ENCODE data around the gene DHFR2.
"Not testable (repeated sequence)": the region's sequence is repeated elsewhere in the genome, so short reads cannot be mapped to it uniquely, and the experiment has no call there.

The DHFR2 gene

GRCh38 chr3:94062513-94063404 lies at the start of gene DHFR2, which contains the start of gene NSUN3:
TSS of gene DHFR2 (minus strand) at chr3:94062916. CDS start at chr3:94061511, 1,405 bp downstream.
TSS of gene NSUN3 (plus strand) at chr3:94063061. CDS start at chr3:94063127, 66 bp downstream.
- Mint-ChIP-seq H3K36me3 (peaks cover 21% of the 10 kb centered on the region), H3K27me3 (no peaks in the 10 kb centered on the region), H3K4me1 (peaks cover 31% of the 10 kb centered on the region), H3K9me3 (peaks cover 1% of the 10 kb centered on the region), H3K27ac (peak within 1 kb of the TSS; percentile 100), H3K4me3 (peak within 1 kb of the TSS; percentile 98)
- peak; percentile 81 for DNase-seq (ENCODE audit: low spot score in 2 of 2)
- peak; percentile 85 for ATAC-seq (ENCODE audit: low read depth)

- H3K4me3 Mint-ChIP-seq: no peak overlapping the region
- ATAC-seq (ENCODE audit: low read depth): no peak
- H3K36me3 Mint-ChIP-seq: peaks cover 21% of the 10 kb centered on the region
- no peaks in the 10 kb centered on the region for H3K9me3 Mint-ChIP-seq
- H3K4me1 Mint-ChIP-seq: no peaks in the 10 kb centered on the region
- H3K27ac Mint-ChIP-seq: no peak overlapping the region
- no peaks in the 10 kb centered on the region for H3K27me3 Mint-ChIP-seq
- DNase-seq (ENCODE audit: low spot score in 2 of 2): no peak
These were observed 48.1 kb upstream of the DHFR2 start for GRCh38 chr3:94110854-94111253.

- H3K27me3 Mint-ChIP-seq; DNase-seq (ENCODE audit: low spot score in 2 of 2); H3K9me3 Mint-ChIP-seq; H3K4me1 Mint-ChIP-seq; H3K27ac Mint-ChIP-seq; H3K4me3 Mint-ChIP-seq; ATAC-seq (ENCODE audit: low read depth): not testable (repeated sequence)
- peaks cover 25% of the 10 kb centered on the region for H3K36me3 Mint-ChIP-seq
These were observed 47.5 kb upstream of the DHFR2 start for GRCh38 chr3:94110232-94110631.

GRCh38 chr3:94106268-94106667 lies 43.6 kb upstream of the DHFR2 start:
- H3K4me1 Mint-ChIP-seq: no peaks in the 10 kb centered on the region
- no peak overlapping the region for H3K4me3 Mint-ChIP-seq
- DNase-seq (ENCODE audit: low spot score in 2 of 2) (no peak), ATAC-seq (ENCODE audit: low read depth) (no peak)
- H3K36me3 Mint-ChIP-seq: peaks cover 22% of the 10 kb centered on the region
- H3K27ac Mint-ChIP-seq: no peak overlapping the region
- no peaks in the 10 kb centered on the region for H3K9me3 Mint-ChIP-seq
- no peaks in the 10 kb centered on the region for H3K27me3 Mint-ChIP-seq

GRCh38 chr3:94101860-94102259 lies 39.1 kb upstream of the DHFR2 start:
- Mint-ChIP-seq H3K9me3 (no peaks in the 10 kb centered on the region), H3K27me3 (no peaks in the 10 kb centered on the region), H3K27ac (no peak overlapping the region), H3K4me3 (no peak overlapping the region), H3K36me3 (peaks cover 38% of the 10 kb centered on the region), H3K4me1 (no peaks in the 10 kb centered on the region)
- DNase-seq (ENCODE audit: low spot score in 2 of 2): no peak
- ATAC-seq (ENCODE audit: low read depth): no peak

GRCh38 chr3:94099311-94099710 lies 36.6 kb upstream of the DHFR2 start:
- ATAC-seq (ENCODE audit: low read depth) (no peak), DNase-seq (ENCODE audit: low spot score in 2 of 2) (no peak)
- no peaks in the 10 kb centered on the region for H3K27me3 Mint-ChIP-seq
- H3K27ac Mint-ChIP-seq: no peak overlapping the region
- H3K4me3 Mint-ChIP-seq: no peak overlapping the region
- H3K9me3 Mint-ChIP-seq: no peaks in the 10 kb centered on the region
- H3K4me1 Mint-ChIP-seq: no peaks in the 10 kb centered on the region
- H3K36me3 Mint-ChIP-seq: peaks cover 37% of the 10 kb centered on the region

- no peaks in the 10 kb centered on the region for H3K27me3 Mint-ChIP-seq
- H3K9me3 Mint-ChIP-seq: no peaks in the 10 kb centered on the region
- H3K36me3 Mint-ChIP-seq: peaks cover 37% of the 10 kb centered on the region
- H3K4me3 Mint-ChIP-seq: no peak overlapping the region
- H3K4me1 Mint-ChIP-seq: no peaks in the 10 kb centered on the region
- no peak for DNase-seq (ENCODE audit: low spot score in 2 of 2)
- ATAC-seq (ENCODE audit: low read depth): no peak
- H3K27ac Mint-ChIP-seq: no peak overlapping the region
These were observed 35.7 kb upstream of the DHFR2 start for GRCh38 chr3:94098452-94098851.

- Mint-ChIP-seq H3K4me3 (no peak overlapping the region), H3K27ac (no peak overlapping the region)
- no peak for ATAC-seq (ENCODE audit: low read depth)
These were observed 32.4 kb upstream of the DHFR2 start for GRCh38 chr3:94095111-94095510.

GRCh38 chr3:94093151-94093550 lies 30.4 kb upstream of the DHFR2 start:
- H3K36me3 Mint-ChIP-seq: peaks cover 36% of the 10 kb centered on the region
- DNase-seq (ENCODE audit: low spot score in 2 of 2) (no peak), ATAC-seq (ENCODE audit: low read depth) (no peak)
- H3K27me3 Mint-ChIP-seq: no peaks in the 10 kb centered on the region
- no peak overlapping the region for H3K4me3 Mint-ChIP-seq
- H3K4me1 Mint-ChIP-seq: peaks cover 3% of the 10 kb centered on the region
- no peaks in the 10 kb centered on the region for H3K9me3 Mint-ChIP-seq
- no peak overlapping the region for H3K27ac Mint-ChIP-seq

More at GRCh38 chr3:94095111-94095510, 32.4 kb upstream of the DHFR2 start:
- Mint-ChIP-seq H3K27me3 (no peaks in the 10 kb centered on the region), H3K9me3 (no peaks in the 10 kb centered on the region), H3K4me1 (peaks cover 3% of the 10 kb centered on the region), H3K36me3 (peaks cover 46% of the 10 kb centered on the region)
- no peak for DNase-seq (ENCODE audit: low spot score in 2 of 2)

GRCh38 chr3:94092086-94092485 lies 29.4 kb upstream of the DHFR2 start:
- H3K4me3 Mint-ChIP-seq: no peak overlapping the region
- DNase-seq (ENCODE audit: low spot score in 2 of 2) (no peak), ATAC-seq (ENCODE audit: low read depth) (no peak)
- peaks cover 35% of the 10 kb centered on the region for H3K36me3 Mint-ChIP-seq
- peaks cover 3% of the 10 kb centered on the region for H3K4me1 Mint-ChIP-seq
- H3K27me3 Mint-ChIP-seq: no peaks in the 10 kb centered on the region
- H3K27ac Mint-ChIP-seq: no peak overlapping the region
- no peaks in the 10 kb centered on the region for H3K9me3 Mint-ChIP-seq

- ATAC-seq (ENCODE audit: low read depth): no peak
- no peaks in the 10 kb centered on the region for H3K9me3 Mint-ChIP-seq
- peaks cover 3% of the 10 kb centered on the region for H3K4me1 Mint-ChIP-seq
- H3K27me3 Mint-ChIP-seq: no peaks in the 10 kb centered on the region
- H3K27ac Mint-ChIP-seq: no peak overlapping the region
- no peak for DNase-seq (ENCODE audit: low spot score in 2 of 2)
- H3K36me3 Mint-ChIP-seq: peaks cover 32% of the 10 kb centered on the region
- no peak overlapping the region for H3K4me3 Mint-ChIP-seq
These were observed 26.4 kb upstream of the DHFR2 start for GRCh38 chr3:94089126-94089525.

GRCh38 chr3:94083261-94083660 lies 20.5 kb upstream of the DHFR2 start:
- H3K4me1 Mint-ChIP-seq: peaks cover 16% of the 10 kb centered on the region
- H3K9me3 Mint-ChIP-seq: no peaks in the 10 kb centered on the region

GRCh38 chr3:94082391-94082937 lies 19.7 kb upstream of the DHFR2 start:
- Mint-ChIP-seq H3K27ac (no peak overlapping the region), H3K9me3 (no peaks in the 10 kb centered on the region), H3K27me3 (no peaks in the 10 kb centered on the region), H3K36me3 (peaks cover 21% of the 10 kb centered on the region), H3K4me1 (peaks cover 22% of the 10 kb centered on the region), H3K4me3 (no peak overlapping the region)
- no peak for DNase-seq (ENCODE audit: low spot score in 2 of 2)
- no peak for ATAC-seq (ENCODE audit: low read depth)

More at GRCh38 chr3:94083261-94083660, 20.5 kb upstream of the DHFR2 start:
- Mint-ChIP-seq H3K27me3 (no peaks in the 10 kb centered on the region), H3K27ac (no peak overlapping the region), H3K4me3 (no peak overlapping the region), H3K36me3 (peaks cover 25% of the 10 kb centered on the region)
- no peak for ATAC-seq (ENCODE audit: low read depth)
- DNase-seq (ENCODE audit: low spot score in 2 of 2): no peak

GRCh38 chr3:94081884-94082283 lies 19.2 kb upstream of the DHFR2 start:
- Mint-ChIP-seq H3K9me3 (no peaks in the 10 kb centered on the region), H3K4me1 (peaks cover 22% of the 10 kb centered on the region), H3K27me3 (no peaks in the 10 kb centered on the region), H3K27ac (no peak overlapping the region), H3K4me3 (no peak overlapping the region), H3K36me3 (peaks cover 23% of the 10 kb centered on the region)
- no peak for ATAC-seq (ENCODE audit: low read depth)
- no peak for DNase-seq (ENCODE audit: low spot score in 2 of 2)

Measured in memory B cell (primary cell).